Neural cell (in vitro differentiated cells): ENCODE data around the gene COLQ. TPM values are rescaled to one million over a fixed set of nuclear protein-coding genes. Genes with fewer than 3 reads are reported as not detected.

Experiments
- H2AFZ ChIP-seq: fragments of 200-600, 300-800 bp; sonication (generic), shearing (Covaris generic); 2 replicates; pipeline ENCODE4 v1.6.0; 2014; ENCODE audit warnings: low read depth, mild to moderate bottlenecking, antibody characterized with exemption, low read length, moderate library complexity
- H3F3A ChIP-seq: fragments of 200-600 bp; shearing (Covaris generic); 2 replicates; pipeline ENCODE4 v1.6.1; 2016; ENCODE audit warnings: mild to moderate bottlenecking, moderate library complexity, mixed read lengths, antibody characterized with exemption, low read length; ENCODE audit not compliant: insufficient read depth, poor library complexity, severe bottlenecking
- H3K27ac ChIP-seq: fragments of 200-600, 300-800 bp; sonication (generic), shearing (Covaris generic); 2 replicates; pipeline ENCODE4 v1.5.1; 2014; ENCODE audit warnings: mild to moderate bottlenecking, low read length, moderate library complexity
- H3K27me3 ChIP-seq: fragments of 300-800, 200-600 bp; sonication (generic), shearing (Covaris generic); 2 replicates; pipeline ENCODE4 v1.6.0; 2014; ENCODE audit warnings: mild to moderate bottlenecking, low read depth, low read length, moderate library complexity; ENCODE audit not compliant: insufficient read depth
- H3K36me3 ChIP-seq: fragments of 300-800, 200-600 bp; sonication (generic), shearing (Covaris generic); 2 replicates; pipeline ENCODE4 v1.5.1; 2014; ENCODE audit warnings: mild to moderate bottlenecking, antibody characterized with exemption, low read length, moderate library complexity; ENCODE audit not compliant: insufficient read depth
- H3K4me2 ChIP-seq: fragments of 300-800, 200-600 bp; sonication (generic), shearing (Covaris generic); 2 replicates; pipeline ENCODE4 v1.6.0; 2014; ENCODE audit warnings: mild to moderate bottlenecking, low read length
- H3K4me3 ChIP-seq: fragments of 300-800, 200-600 bp; sonication (generic), shearing (Covaris generic); 2 replicates; pipeline ENCODE4 v1.5.1; 2014; ENCODE audit warnings: mild to moderate bottlenecking, low read length, moderate library complexity
- H3K79me2 ChIP-seq: fragments of 200-600 bp; shearing (Covaris generic); replicated peaks from 2 replicates; pipeline ENCODE4 v1.6.0; 2014; ENCODE audit warnings: mild to moderate bottlenecking, low read length, moderate library complexity; ENCODE audit not compliant: insufficient read depth
- H3K9ac ChIP-seq: fragments of 300-800, 200-600 bp; sonication (generic), shearing (Covaris generic); 2 replicates; pipeline ENCODE4 v1.6.1; 2016; ENCODE audit warnings: mild to moderate bottlenecking, low read length, mixed read lengths
- H3K9me2 ChIP-seq: fragments of 200-600 bp; shearing (Covaris generic); 2 replicates; pipeline ENCODE4 v1.6.1; 2016; ENCODE audit warnings: mild to moderate bottlenecking, low read length, mixed read lengths; ENCODE audit not compliant: insufficient read depth
- H3K9me3 ChIP-seq: fragments of 200-600, 300-800 bp; sonication (generic), shearing (Covaris generic); 2 replicates; pipeline ENCODE4 v1.6.1; 2016; ENCODE audit warnings: mild to moderate bottlenecking, mixed run types, low read length, moderate library complexity, mixed read lengths
- H4K20me1 ChIP-seq: fragments of 200-600 bp; shearing (Covaris generic); 2 replicates; pipeline ENCODE4 v1.6.1; 2016; ENCODE audit warnings: mild to moderate bottlenecking, mixed run types; ENCODE audit not compliant: insufficient read depth
- CTCF ChIP-seq: fragments of 450-650 bp; IDR thresholded peaks from 2 replicates; pipeline ENCODE4 v1.5.1; 2014; ENCODE audit warnings: antibody characterized with exemption, mild to moderate bottlenecking, moderate library complexity; ENCODE audit not compliant: poor library complexity, severe bottlenecking
- EP300 ChIP-seq: fragments of 450-650 bp; conservative IDR thresholded peaks from 2 replicates; pipeline ENCODE4 v1.6.1; 2014; ENCODE audit warnings: antibody characterized with exemption, mild to moderate bottlenecking, moderate library complexity; ENCODE audit not compliant: poor library complexity, severe bottlenecking
- EZH2 ChIP-seq: fragments of 200-600, 300-800 bp; shearing (Covaris generic), sonication (generic); IDR thresholded peaks from 2 replicates; pipeline ENCODE4 v1.6.1; 2014; ENCODE audit warnings: antibody characterized with exemption, low read length, borderline replicate concordance, mild to moderate bottlenecking; ENCODE audit not compliant: insufficient read depth, poor library complexity, severe bottlenecking
- MXI1 ChIP-seq: fragments of 450-650 bp; conservative IDR thresholded peaks from 2 replicates; pipeline ENCODE4 v1.6.1; 2014; ENCODE audit warnings: antibody characterized with exemption, mild to moderate bottlenecking; ENCODE audit not compliant: poor library complexity, severe bottlenecking
- POLR2AphosphoS5 ChIP-seq: IDR thresholded peaks from 2 replicates; pipeline ENCODE4 v1.6.1; 2012
- RAD21 ChIP-seq: fragments of 450-650 bp; conservative IDR thresholded peaks from 2 replicates; pipeline ENCODE4 v1.6.1; 2014; ENCODE audit warnings: antibody characterized with exemption, mild to moderate bottlenecking, moderate library complexity
- REST ChIP-seq: IDR thresholded peaks from 2 replicates; pipeline ENCODE4 v1.6.1; 2012; ENCODE audit warnings: borderline replicate concordance
- SMC3 ChIP-seq: fragments of 450-650 bp; conservative IDR thresholded peaks from 2 replicates; pipeline ENCODE4 v1.6.1; 2014; ENCODE audit warnings: antibody characterized with exemption, mild to moderate bottlenecking, moderate library complexity; ENCODE audit not compliant: poor library complexity
- TAF1 ChIP-seq: IDR thresholded peaks from 2 replicates; pipeline ENCODE4 v1.6.1; 2012; ENCODE audit warnings: low read depth
- polyA plus RNA-seq: library from polyadenylated mRNA; depleted of rRNA; stranded (reverse); fragments of >200 nt; gene quantifications from 2 replicates; pipeline ENCODE4 v1.2.3, GENCODE V29; 2014

The COLQ gene
- polyA plus RNA-seq, 1 donor from 2014 or later: 9.5 TPM

DNA sequence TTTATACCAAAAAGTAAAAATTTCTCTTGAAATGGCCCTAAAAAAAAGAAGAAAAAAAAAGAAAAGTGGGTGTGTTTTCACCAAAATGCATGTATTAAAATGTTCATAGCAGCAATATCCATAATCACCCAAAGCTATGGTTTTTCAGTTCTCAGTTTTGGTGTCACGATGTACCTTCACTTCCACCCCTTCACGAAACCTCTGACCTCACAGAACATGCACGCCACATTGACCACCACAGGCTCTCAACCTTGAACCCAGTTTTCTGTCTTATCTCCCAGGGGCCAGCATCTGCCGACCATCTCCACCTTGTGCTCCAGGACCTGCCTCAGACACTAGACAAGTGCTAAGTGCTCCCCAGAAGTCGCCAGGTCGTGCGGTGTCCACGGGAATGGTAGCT is 30.4 kb downstream of the COLQ start:
- Histone ChIP-seq H3K9me2 (no peaks in the 10 kb centered on the region), H2AFZ (no peak overlapping the region), H4K20me1 (no peaks in the 10 kb centered on the region), H3K9ac (no peak overlapping the region), H3K4me2 (no peak overlapping the region), H3K36me3 (peaks cover 4% of the 10 kb centered on the region), H3K79me2 (no peaks in the 10 kb centered on the region), H3F3A (no peaks in the 10 kb centered on the region), H3K27me3 (no peaks in the 10 kb centered on the region), H3K27ac (no peak overlapping the region), H3K4me3 (no peak overlapping the region), H3K9me3 (no peaks in the 10 kb centered on the region)
- TF ChIP-seq EP300 (no peak), MXI1 (no peak), SMC3 (no peak), EZH2 (no peak)

DNA sequence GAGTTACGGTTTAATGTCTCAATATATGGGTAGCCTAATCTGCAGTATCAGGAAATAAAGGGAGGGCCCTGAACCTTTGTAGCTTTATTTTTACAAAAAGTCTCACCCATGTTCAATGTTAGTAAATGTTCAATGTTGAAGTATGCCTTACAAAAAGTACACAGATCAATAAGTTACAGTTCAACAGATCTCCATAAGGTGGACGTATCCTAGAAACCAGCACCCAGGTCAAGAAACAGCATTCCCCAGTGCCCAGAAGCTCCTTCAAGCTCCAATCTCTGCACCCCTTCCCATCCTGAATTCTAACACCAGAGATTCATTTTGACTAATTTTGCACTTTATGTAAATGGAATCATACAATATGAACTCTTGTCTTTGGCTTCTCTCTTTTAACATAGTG is 31.3 kb downstream of the COLQ start:
- H3K9me3 ChIP-seq: no peaks in the 10 kb centered on the region
- H3K79me2 ChIP-seq: no peaks in the 10 kb centered on the region
- peaks cover 4% of the 10 kb centered on the region for H3K36me3 ChIP-seq
- H3F3A ChIP-seq: no peaks in the 10 kb centered on the region
- no peak overlapping the region for H3K4me3 ChIP-seq
- H3K9me2 ChIP-seq: no peaks in the 10 kb centered on the region
- no peak for TF ChIP-seq CTCF
- no peak for TF ChIP-seq POLR2AphosphoS5
- TF ChIP-seq TAF1: no peak
- no peak for TF ChIP-seq SMC3
- no peak for TF ChIP-seq EP300
- TF ChIP-seq MXI1: no peak
- no peaks in the 10 kb centered on the region for H4K20me1 ChIP-seq
- no peak overlapping the region for H2AFZ ChIP-seq
- no peak overlapping the region for H3K4me2 ChIP-seq
- no peak overlapping the region for H3K27ac ChIP-seq
- no peak overlapping the region for H3K9ac ChIP-seq
- no peaks in the 10 kb centered on the region for H3K27me3 ChIP-seq

GRCh38 chr3:15488002-15488401 is 33.5 kb downstream of the COLQ start:
- no peak overlapping the region for H3K27ac ChIP-seq
- H3K36me3 ChIP-seq: peaks cover 4% of the 10 kb centered on the region
- no peaks in the 10 kb centered on the region for H3K27me3 ChIP-seq
- no peaks in the 10 kb centered on the region for H3F3A ChIP-seq
- no peaks in the 10 kb centered on the region for H3K9me3 ChIP-seq
- no peak overlapping the region for H3K4me2 ChIP-seq
- no peak for TF ChIP-seq SMC3
- no peak for TF ChIP-seq CTCF
- TF ChIP-seq POLR2AphosphoS5: no peak
- no peak for TF ChIP-seq TAF1
- no peak for TF ChIP-seq RAD21
- no peak for TF ChIP-seq EP300
- TF ChIP-seq REST: no peak
- no peak for TF ChIP-seq EZH2
- TF ChIP-seq MXI1: no peak
- H2AFZ ChIP-seq: no peak overlapping the region
- H3K9me2 ChIP-seq: no peaks in the 10 kb centered on the region
- H3K4me3 ChIP-seq: no peak overlapping the region
- no peaks in the 10 kb centered on the region for H4K20me1 ChIP-seq
- H3K9ac ChIP-seq: no peak overlapping the region
- H3K79me2 ChIP-seq: no peaks in the 10 kb centered on the region
